ENCODE results near the gene SHISA9. TPM values are rescaled to one million over a fixed set of nuclear protein-coding genes. Genes with fewer than 3 reads are reported as not detected.

SHISA9 gene
- total RNA-seq, 1 donor from 2014 or later: not detected

GRCh38 chr16:13158427-13158826 lies 257.0 kb downstream of the SHISA9 start:
- no peak for DNase-seq (ENCODE audit: low spot score)

GRCh38 chr16:13165024-13165423 lies 263.6 kb downstream of the SHISA9 start:
- no peak for DNase-seq (ENCODE audit: low spot score)

GRCh38 chr16:13168091-13168572 lies 266.7 kb downstream of the SHISA9 start:
- no peak for DNase-seq (ENCODE audit: low spot score)

DNA sequence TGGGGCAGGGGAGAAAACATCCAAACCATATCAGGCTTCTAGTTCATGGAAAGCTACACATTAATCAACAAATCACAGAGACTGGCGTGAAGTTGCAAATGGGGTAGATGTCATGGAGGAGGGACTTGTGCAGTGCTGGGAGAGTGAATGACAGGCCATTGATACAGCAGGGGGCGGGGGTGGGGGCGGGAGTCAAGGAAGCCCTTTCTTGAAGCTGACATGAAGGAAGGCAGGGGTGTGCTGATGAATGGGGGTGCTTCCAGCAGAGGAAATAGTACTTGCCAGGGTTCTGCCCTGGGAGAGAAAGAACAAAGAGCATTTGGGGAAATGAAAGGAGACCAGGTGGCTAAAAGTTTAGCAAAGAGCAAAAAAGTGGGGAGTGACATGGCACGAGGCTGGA lies 269.9 kb downstream of the SHISA9 start:
- DNase-seq (ENCODE audit: low spot score): no peak

DNA sequence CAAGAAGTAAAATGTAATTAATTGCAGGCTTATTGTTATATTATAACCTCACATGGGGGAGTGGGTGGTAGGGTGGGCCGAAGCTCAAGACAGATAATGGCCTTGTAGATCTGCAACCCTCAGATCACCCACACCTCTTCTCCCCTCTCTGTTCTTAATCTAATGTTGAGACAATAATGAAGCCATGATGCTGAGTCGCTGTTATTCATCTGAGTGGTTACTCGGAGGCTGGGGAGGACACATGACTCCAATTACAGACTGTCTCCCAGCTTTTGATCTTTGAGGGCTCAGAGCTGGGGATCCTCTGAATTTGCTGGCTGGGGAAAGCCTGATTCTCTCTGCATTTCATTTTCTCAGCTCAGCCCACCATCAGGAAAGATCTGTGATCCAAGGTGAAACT lies 275.3 kb downstream of the SHISA9 start:
- DNase-seq (ENCODE audit: low spot score): no peak

- no peak for DNase-seq (ENCODE audit: low spot score)
These were observed 276.9 kb downstream of the SHISA9 start for GRCh38 chr16:13178318-13178717.

DNA sequence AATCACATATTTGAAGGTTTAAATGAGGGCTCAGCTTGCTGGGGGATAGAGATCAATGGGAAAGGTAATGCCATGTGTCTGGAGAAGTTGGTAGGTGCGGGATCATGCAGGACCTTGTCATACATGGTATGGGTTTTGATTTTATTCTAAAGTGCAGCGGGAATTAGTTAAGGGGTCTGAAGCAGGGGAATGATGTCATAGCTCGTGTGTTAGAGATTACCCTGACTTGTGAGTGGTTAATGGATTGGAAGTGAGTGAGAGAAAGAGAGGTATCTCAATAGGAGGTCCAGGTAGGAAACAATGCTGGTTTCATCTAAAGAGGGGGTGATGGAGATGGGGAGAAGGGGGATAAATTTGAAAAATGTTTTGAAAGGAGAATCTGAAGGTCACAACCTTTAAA lies 280.0 kb downstream of the SHISA9 start:
- no peak for DNase-seq (ENCODE audit: low spot score)

- DNase-seq (ENCODE audit: low spot score): no peak
These were observed 285.4 kb downstream of the SHISA9 start for GRCh38 chr16:13186813-13187212.

- no peak for DNase-seq (ENCODE audit: low spot score)
These were observed 287.9 kb downstream of the SHISA9 start for GRCh38 chr16:13189250-13189649.

- no peak for DNase-seq (ENCODE audit: low spot score)
These were observed 292.3 kb downstream of the SHISA9 start for GRCh38 chr16:13193721-13194120.

- DNase-seq (ENCODE audit: low spot score): no peak
These were observed 293.4 kb downstream of the SHISA9 start for GRCh38 chr16:13194766-13195165.

DNA sequence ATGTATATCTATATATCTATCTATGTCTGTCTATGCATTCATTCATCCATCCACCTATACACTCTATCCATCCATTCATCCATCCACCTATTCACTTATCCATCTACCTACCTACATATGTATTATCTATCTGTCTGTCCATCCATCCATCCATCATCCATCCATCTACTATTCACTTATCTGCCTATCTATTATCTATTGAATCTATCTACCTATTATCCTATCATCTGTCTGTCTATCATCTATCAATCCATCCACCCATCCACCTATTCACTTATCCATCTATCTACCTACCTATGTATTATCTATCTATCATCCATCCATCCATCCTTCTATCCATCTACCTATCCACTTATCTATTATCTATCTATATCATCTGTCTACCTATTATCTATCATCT lies 302.3 kb downstream of the SHISA9 start:
- no peak for DNase-seq (ENCODE audit: low spot score)

- no peak for DNase-seq (ENCODE audit: low spot score)
These were observed 304.0 kb downstream of the SHISA9 start for GRCh38 chr16:13205352-13205751.

DNA sequence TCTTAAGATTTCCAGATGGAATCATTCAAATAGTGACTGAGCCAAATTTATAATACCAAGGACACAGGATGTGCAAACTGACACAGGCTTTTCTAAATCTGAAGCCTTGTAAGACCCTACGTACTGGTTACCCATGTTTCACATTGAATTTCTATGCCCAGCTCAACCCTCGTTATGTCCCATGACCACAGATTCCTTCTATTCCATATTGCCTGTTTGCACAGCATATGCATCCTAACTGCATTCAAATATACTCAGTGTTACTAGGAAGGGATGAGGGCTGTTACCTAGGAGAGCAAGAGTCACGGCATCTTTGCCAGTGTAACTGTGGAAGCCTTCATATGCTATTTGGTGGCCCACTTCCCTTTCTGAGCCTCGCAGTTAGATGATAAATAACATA lies 305.2 kb downstream of the SHISA9 start:
- DNase-seq (ENCODE audit: low spot score): no peak

GRCh38 chr16:13207151-13207550 lies 305.8 kb downstream of the SHISA9 start:
- no peak for DNase-seq (ENCODE audit: low spot score)

DNA sequence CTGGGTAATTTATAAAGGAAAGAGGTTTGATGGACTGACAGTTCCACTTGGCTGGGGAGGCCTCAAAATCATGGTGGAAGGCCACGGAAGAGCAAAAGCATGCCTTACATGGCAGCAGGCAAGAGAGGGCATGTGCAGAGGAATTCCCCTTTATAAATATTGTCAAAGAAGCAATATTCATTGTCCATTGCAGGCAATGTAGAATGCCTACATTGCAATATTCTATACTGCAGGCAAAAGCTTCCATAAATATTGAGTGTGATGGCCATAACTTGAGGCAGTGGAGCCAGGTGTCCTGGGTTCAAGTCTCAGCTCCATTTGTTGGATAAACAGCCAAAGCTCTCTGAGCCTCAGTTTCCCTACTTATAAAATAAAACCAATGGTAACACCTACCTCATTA lies 322.3 kb downstream of the SHISA9 start:
- no peak for DNase-seq (ENCODE audit: low spot score)

DNA sequence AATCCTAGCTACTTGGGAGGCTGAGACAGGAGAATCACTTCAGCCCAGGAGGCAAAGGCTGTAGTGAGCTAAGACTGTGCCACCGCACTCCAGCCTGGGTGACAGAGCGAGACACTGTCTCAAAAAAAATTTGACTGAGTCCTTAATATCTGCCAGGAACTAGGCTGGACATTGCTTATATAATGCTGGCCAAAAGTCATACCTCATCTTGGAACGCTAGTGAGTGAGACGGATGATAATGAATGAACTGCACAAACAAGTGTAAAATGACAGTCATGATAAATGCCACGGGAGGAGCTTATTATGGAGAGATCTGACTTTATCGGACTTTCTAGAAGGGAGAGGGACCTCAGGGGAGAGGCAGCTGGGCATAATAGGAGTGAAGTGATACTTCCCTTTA lies 327.6 kb downstream of the SHISA9 start:
- DNase-seq (ENCODE audit: low spot score): no peak

GRCh38 chr16:13231365-13231764 lies 330.0 kb downstream of the SHISA9 start:
- no peak for DNase-seq (ENCODE audit: low spot score)

DNA sequence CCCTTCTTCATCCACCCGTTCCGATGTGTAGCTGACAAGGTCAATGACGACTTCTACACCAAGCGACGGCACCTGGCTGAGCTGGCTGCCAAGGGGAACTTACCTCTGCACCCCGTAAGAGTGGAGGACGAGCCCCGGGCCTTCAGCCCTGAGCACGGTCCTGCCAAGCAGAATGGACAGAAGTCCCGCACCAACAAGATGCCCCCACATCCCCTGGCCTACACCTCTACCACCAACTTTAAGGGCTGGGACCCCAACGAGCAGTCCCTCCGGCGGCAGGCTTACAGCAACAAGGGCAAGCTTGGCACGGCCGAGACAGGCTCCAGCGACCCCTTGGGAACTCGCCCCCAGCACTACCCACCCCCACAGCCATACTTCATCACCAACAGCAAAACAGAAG lies 333.6 kb downstream of the SHISA9 start:
- no peak for DNase-seq (ENCODE audit: low spot score)

- DNase-seq (ENCODE audit: low spot score): no peak
These were observed 334.9 kb downstream of the SHISA9 start for GRCh38 chr16:13236308-13236707.

- DNase-seq (ENCODE audit: low spot score): no peak
These were observed 336.8 kb downstream of the SHISA9 start for GRCh38 chr16:13238182-13238581.

GRCh38 chr16:13242201-13242600 lies 340.8 kb downstream of the SHISA9 start:
- DNase-seq (ENCODE audit: low spot score): no peak

- DNase-seq (ENCODE audit: low spot score): no peak
These were observed 343.4 kb downstream of the SHISA9 start for GRCh38 chr16:13244770-13245169.

- DNase-seq (ENCODE audit: low spot score): no peak
These were observed 344.4 kb downstream of the SHISA9 start for GRCh38 chr16:13245713-13246377.
